Measurements from ENCODE around the gene LYAR.

Gene LYAR

DNA sequence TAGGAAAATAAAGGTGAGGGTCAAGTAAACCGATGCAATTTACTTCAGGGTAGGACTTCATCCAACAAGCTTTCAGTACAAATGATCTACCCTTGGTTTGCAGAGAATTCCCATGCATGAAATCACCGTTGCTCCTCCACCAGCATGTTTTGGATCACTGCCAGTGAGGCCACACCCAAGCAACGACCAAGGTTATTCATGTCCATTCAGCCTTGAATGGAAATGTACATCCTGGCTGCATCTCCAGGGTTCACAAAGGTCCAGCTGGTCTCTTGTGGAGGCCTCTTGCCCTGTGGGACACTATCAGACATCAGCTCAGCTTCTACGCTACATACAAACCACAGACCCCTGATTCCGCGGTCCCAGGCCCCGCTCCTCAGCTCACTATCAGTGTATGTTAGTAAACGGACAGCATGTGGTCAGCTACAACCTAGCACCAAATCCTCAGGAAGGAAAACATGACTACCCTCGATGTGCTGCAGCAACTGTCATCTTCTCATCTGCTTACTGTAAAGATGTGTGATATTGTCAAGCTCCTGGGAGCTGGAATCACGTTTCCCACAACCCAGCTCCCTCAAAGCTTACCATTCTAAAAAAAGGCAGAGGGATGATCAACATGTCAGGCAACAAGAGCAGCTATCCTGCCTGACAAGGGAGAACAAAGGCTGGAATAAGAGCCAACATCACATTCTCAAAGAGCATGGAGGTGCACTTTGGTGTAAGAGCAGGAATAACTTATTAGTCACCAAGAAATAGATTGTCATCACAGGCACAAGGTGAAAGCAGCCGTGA, 4.9 kb downstream of the LYAR start:
- TF ChIP-seq POLR2AphosphoS5 (IDR thresholded peaks at IDR 0.05; ENCODE audit: low read depth, low read length) (no peak), SIN3A (IDR thresholded peaks at IDR 0.05; ENCODE audit: borderline replicate concordance, insufficient read depth, low read length) (no peak), TAF1 (IDR thresholded peaks at IDR 0.05; ENCODE audit: borderline replicate concordance, insufficient read depth, low read length) (no peak), FOXP2 (optimal IDR thresholded peaks at IDR 0.05; ENCODE audit: borderline replicate concordance, extremely low read depth, extremely low read length, insufficient read depth) (no peak)
- TF ChIP-seq, protein P1, sequence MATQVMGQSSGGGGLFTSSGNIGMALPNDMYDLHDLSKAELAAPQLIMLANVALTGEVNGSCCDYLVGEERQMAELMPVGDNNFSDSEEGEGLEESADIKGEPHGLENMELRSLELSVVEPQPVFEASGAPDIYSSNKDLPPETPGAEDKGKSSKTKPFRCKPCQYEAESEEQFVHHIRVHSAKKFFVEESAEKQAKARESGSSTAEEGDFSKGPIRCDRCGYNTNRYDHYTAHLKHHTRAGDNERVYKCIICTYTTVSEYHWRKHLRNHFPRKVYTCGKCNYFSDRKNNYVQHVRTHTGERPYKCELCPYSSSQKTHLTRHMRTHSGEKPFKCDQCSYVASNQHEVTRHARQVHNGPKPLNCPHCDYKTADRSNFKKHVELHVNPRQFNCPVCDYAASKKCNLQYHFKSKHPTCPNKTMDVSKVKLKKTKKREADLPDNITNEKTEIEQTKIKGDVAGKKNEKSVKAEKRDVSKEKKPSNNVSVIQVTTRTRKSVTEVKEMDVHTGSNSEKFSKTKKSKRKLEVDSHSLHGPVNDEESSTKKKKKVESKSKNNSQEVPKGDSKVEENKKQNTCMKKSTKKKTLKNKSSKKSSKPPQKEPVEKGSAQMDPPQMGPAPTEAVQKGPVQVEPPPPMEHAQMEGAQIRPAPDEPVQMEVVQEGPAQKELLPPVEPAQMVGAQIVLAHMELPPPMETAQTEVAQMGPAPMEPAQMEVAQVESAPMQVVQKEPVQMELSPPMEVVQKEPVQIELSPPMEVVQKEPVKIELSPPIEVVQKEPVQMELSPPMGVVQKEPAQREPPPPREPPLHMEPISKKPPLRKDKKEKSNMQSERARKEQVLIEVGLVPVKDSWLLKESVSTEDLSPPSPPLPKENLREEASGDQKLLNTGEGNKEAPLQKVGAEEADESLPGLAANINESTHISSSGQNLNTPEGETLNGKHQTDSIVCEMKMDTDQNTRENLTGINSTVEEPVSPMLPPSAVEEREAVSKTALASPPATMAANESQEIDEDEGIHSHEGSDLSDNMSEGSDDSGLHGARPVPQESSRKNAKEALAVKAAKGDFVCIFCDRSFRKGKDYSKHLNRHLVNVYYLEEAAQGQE (IDR thresholded peaks at IDR 0.05; ENCODE audit: insufficient read depth in 1 of 2, low read depth in 2 of 2, low read length in 2 of 2), result no peak

DNA sequence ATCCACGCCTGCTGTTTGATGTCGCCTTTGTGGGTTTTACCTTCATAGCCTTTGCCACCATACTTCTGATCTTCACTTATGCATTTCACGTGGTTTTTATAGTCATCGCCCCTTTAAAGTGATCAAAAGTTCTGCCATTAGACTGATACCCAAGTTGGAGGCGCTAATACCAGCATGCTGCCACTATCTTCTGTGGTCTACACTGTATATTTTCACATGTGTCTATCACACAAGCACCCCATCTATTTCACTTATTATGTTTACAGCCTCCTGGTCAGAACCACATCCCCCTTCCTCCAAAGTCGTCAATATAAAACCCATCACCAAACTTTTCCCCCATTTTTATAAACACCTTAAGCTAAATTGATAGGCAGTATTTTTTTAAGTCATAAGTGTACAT, 8.2 kb downstream of the LYAR start:
- TF ChIP-seq FOXP2 (optimal IDR thresholded peaks at IDR 0.05; ENCODE audit: borderline replicate concordance, extremely low read depth, extremely low read length, insufficient read depth), result no peak
- TF ChIP-seq, protein P1 (IDR thresholded peaks at IDR 0.05; ENCODE audit: insufficient read depth in 1 of 2, low read depth in 2 of 2, low read length in 2 of 2), result no peak
- no peak for TF ChIP-seq SIN3A (IDR thresholded peaks at IDR 0.05; ENCODE audit: borderline replicate concordance, insufficient read depth, low read length)
- TF ChIP-seq TAF1 (IDR thresholded peaks at IDR 0.05; ENCODE audit: borderline replicate concordance, insufficient read depth, low read length), result no peak
- no peak for TF ChIP-seq POLR2AphosphoS5 (IDR thresholded peaks at IDR 0.05; ENCODE audit: low read depth, low read length)

DNA sequence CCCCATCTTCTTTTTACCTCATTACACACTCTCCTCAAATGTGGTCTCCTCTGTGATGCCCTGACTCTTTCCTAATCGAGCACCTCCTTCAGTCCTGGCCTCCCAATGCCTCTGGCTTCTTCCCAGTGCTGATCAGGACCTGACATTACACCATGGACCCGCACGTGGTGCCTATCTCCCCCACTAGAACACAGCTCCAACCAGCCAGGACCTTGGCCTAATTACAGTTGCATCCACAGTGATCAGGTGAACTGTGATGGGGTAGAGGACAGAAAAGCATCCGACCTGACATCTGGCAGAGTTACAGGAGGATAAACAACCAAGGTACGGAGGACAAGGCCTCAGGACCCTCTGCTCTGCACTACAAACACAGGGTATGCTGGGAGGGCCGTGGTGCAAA, 12.4 kb downstream of the LYAR start:
- TF ChIP-seq FOXP2 (optimal IDR thresholded peaks at IDR 0.05; ENCODE audit: borderline replicate concordance, extremely low read depth, extremely low read length, insufficient read depth) (no peak), TAF1 (IDR thresholded peaks at IDR 0.05; ENCODE audit: borderline replicate concordance, insufficient read depth, low read length) (no peak), SIN3A (IDR thresholded peaks at IDR 0.05; ENCODE audit: borderline replicate concordance, insufficient read depth, low read length) (no peak), POLR2AphosphoS5 (IDR thresholded peaks at IDR 0.05; ENCODE audit: low read depth, low read length) (no peak)
- TF ChIP-seq, protein P1 (IDR thresholded peaks at IDR 0.05; ENCODE audit: insufficient read depth in 1 of 2, low read depth in 2 of 2, low read length in 2 of 2), result no peak

DNA sequence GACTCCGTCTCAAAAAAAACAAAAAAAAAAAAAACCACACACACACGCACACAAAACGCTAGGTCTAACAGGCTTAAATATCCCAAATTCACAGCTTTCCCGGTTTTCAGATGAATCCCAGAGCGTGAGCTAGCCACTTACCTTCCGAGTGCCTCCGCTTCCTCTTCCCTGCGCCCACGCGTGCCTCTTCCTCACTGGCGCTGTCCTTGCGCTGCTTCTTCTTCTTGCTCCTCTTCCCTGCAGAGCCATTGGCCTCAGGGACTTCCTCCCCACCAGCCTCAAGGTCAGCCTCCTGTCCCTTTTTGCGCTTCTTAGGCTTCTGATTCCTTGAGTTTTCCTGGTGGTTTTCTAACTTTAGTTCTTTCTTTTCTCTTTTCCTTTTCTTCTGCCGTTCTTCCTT, 15.7 kb downstream of the LYAR start:
- TF ChIP-seq, protein P1 (IDR thresholded peaks at IDR 0.05; ENCODE audit: insufficient read depth in 1 of 2, low read depth in 2 of 2, low read length in 2 of 2), result no peak
- TF ChIP-seq SIN3A (IDR thresholded peaks at IDR 0.05; ENCODE audit: borderline replicate concordance, insufficient read depth, low read length), result no peak
- no peak for TF ChIP-seq TAF1 (IDR thresholded peaks at IDR 0.05; ENCODE audit: borderline replicate concordance, insufficient read depth, low read length)
- no peak for TF ChIP-seq FOXP2 (optimal IDR thresholded peaks at IDR 0.05; ENCODE audit: borderline replicate concordance, extremely low read depth, extremely low read length, insufficient read depth)
- TF ChIP-seq POLR2AphosphoS5 (IDR thresholded peaks at IDR 0.05; ENCODE audit: low read depth, low read length), result no peak
